Renal pelvis (tissue), 4 donors: ENCODE data around the gene MAGI2. TPM values are rescaled to one million over a fixed set of nuclear protein-coding genes. Genes with fewer than 3 reads are reported as not detected.

Experiments used
- DNase-seq: peaks from one replicate; pipeline ENCODE4 v3.0.0-alpha.2; 2013
- polyA plus RNA-seq, 3 donors: library from polyadenylated mRNA; unstranded; fragments of 120-200 nt; gene quantifications; one replicate each; pipeline ENCODE4 v1.2.1, GENCODE V29; 2013; ENCODE audit not compliant: insufficient read length in 3 of 3

The MAGI2 gene
- polyA plus RNA-seq, 3 donors = 33.9 to 41.0 (median 34.3) TPM

DNA sequence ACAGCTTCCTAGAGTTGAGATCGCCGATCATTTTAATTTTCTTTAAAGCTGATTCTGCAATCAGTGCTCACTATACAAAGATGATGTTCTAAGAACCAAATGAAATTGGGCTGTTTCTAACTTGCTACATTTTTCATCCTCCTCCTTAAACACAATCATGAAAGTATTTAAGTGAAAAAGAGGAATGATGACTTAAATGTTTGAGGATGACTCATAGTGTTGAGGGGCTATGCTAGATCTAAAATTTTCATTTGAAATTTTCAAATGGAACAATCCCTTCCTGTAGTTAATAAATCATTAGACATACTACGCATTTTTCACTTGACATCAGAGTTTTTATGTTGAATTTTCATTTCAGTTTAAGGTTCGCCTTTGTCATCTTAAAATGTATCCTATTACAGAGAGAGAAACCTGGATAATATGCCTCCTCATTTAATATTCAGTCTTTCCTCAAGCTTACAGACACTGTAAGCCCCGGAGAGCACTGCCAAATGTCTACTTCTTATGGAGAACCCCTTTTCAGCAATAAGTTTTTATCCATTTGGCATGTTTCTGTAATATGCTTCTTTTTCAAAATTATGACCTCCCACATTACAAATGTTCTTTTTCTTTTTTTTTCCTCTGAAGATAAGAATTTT is 499.6 kb downstream of the MAGI2 start:
- no peak for DNase-seq

GRCh38 chr7:78953090-78953489 is 500.4 kb downstream of the MAGI2 start:
- no peak for DNase-seq

DNA sequence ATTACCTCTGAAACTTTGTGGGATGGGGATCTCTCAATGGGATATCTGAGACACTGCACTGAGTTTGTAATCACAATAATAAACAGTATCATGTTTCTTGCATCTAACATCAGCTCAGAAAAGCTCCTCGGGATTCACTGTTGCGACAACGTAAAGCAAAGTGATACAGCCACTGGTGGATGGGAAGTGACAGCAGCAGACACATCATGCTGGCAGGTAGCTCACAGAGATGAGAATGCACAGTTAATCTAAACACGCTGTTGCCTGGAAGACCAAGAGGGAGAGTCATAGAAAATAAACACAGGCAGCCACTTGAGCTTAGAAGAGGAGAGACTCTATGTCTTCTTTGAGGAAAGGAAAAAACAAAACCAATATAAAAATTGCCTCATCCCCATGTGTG is 513.8 kb downstream of the MAGI2 start:
- DNase-seq = no peak

GRCh38 chr7:78924581-78924980 is 528.9 kb downstream of the MAGI2 start:
- no peak for DNase-seq

- no peak for DNase-seq
Observed at GRCh38 chr7:78912781-78913180, 540.7 kb downstream of the MAGI2 start.

GRCh38 chr7:78906735-78907134 is 546.7 kb downstream of the MAGI2 start:
- no peak for DNase-seq

- no peak for DNase-seq
Observed at GRCh38 chr7:78905436-78905835, 548.0 kb downstream of the MAGI2 start.

- DNase-seq = no peak
Observed at GRCh38 chr7:78904983-78905382, 548.5 kb downstream of the MAGI2 start.

DNA sequence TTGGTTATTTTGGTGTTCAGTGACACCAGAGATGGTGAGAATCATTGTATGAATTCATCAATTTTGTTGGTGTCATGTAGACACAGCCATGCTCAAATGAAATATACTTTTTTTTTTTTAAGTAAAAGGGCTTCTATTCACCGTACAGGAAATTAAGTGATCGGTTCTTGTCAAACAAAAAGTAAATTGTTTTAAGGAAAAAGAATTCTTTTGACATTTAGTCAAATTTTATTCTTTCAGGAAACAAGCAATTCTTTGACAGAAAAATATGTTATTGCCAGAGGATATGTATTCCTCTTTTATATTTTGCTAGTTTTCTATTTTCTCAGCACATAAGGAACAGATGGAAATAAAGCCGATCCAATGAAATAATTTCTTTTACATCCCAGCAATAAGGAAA is 551.9 kb downstream of the MAGI2 start:
- DNase-seq = no peak

DNA sequence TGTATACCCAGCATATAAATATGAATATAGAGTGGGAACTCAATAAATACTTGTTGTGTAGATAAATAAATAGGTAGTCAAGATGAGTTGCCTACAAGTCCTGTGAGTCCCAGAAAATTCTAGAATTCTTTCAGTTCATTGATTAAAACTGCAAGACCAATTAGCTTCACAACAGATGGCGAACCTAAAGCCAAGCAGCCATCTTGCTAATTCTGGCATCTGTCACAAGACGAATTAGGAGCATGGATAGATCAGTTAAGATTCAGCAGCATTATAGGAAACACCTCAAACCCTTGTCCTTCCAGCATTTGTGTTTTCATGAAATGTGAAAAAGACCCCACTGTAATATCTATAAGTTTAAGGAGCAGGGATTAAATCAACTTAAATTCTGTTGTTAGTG is 552.7 kb downstream of the MAGI2 start:
- no peak for DNase-seq

GRCh38 chr7:78895393-78895792 is 558.1 kb downstream of the MAGI2 start:
- DNase-seq = no peak

DNA sequence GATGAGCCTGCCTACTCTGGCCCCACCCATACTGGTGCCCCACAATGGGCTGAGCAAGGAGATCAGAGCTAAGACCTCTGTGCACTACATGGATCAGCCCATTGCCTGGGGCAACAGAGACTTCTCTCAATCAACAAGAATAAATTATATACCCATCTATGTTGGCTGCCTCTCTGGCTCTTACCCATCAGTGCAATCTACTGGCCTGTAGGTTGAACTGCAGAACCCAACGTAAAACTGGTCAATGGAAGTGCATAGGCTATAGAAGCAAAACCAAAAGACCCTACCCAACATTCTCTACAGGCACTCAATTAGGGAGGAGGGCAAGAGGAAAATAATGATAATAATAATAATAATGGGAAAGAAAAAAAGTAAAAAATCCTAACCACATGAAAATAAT is 574.3 kb downstream of the MAGI2 start:
- DNase-seq = no peak

DNA sequence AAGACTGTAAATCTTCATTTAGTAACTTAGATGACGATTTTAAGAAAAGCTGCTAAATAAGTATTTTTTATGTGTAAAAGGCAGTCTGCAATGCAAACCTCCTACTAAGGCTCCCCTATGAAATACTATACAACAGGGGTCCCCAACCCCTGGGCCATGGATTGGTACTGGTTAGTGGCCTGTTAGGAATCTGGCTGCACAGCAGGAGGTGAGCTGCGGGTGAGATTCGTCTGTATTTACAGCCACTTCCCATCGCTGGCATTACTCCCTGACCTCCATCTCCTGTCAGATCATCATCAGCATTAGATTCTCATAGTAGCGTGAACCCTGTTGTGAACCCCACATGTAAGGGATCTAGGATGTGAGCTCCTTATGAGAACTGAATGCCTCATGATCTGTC is 580.4 kb downstream of the MAGI2 start:
- no peak for DNase-seq

DNA sequence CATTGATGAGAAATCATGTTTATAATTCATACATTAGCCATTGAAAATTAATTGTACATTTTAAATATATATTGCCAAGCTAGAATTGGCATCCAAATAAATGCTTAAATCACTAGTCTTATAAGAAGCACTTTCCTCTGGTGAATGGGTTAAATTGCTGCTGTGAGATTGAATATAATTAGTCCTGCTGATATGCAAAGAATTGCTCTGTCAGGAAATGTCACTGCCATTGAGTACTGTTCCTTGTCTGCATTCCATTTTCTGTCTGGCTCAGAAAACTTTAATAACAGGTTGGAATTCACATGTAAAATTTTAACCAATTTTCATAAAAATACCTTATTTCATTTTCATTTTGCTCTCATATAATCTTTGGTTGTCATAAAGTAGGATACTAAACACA is 589.1 kb downstream of the MAGI2 start:
- DNase-seq = no peak

- peak; percentile 7 for DNase-seq
Observed at GRCh38 chr7:78863281-78863680, 590.2 kb downstream of the MAGI2 start.

GRCh38 chr7:78862411-78862900 is 591.0 kb downstream of the MAGI2 start:
- no peak for DNase-seq

GRCh38 chr7:78852951-78853350 is 600.5 kb downstream of the MAGI2 start:
- DNase-seq = no peak

DNA sequence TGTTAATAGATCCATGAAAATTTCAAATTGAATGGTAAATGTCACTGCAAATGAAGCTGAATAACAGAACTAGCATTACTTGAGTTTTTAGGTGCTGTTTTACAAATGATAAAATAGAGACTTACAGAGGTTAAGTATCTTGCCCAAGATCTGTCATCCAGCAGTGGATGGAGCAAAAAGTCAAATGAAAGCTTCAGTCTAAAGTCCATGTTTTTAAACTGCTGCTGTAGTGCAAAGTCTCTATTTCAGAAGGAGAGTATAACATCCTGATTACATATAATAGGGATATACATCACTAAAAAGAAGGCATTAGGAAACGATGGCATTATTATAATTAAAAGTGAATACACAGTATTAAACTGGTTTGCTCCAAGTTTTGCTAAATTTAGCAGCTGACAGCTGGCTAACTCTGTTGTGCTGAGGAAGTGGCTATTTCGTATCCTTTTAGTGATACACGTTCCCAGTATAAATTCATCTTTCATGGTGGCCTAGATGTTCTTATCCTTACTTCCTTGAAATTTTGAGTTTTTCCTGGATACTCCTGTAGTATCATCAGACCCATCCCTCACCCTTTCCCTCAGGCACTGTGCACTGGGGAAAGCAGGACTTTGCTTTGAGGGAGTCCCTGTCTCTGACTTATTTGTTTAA is 603.2 kb downstream of the MAGI2 start:
- no peak for DNase-seq

DNA sequence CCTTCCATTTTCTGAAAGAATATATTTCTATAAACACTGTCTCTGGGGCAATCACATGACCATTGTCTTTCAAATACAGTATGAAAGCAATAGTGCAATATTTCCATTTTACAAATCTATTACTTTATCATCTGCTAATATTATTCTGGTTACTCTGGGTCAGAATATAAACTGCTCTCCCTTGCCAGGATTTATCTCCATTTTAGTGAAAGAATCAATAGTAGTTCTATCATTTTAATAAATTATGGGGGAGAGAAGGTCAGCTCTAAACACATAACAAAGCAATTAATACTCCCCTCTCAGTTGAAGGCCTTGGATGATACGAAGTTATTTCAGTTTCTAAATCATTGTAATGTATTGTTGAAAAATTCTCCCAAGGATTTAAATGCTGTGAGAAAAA is 608.3 kb downstream of the MAGI2 start:
- DNase-seq = no peak

DNA sequence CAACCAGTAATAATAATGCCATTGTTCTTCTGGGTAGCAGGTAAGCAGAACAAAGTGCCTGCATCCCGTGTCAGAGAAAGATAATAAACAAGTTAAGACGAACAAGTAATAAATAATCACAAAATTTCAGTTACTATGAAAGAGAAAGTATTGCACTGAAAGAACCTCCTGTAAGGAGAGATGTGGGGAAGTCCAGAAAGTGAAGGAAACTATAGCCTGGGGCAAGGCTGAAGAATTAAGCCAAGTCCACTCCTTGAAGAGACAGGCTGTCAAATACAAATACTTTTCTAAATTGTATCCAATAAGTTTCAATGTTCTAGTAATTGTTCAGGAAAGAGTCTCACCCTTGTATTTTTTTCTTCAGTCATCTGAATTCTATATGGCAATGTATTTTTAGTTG is 611.4 kb downstream of the MAGI2 start:
- no peak for DNase-seq

DNA sequence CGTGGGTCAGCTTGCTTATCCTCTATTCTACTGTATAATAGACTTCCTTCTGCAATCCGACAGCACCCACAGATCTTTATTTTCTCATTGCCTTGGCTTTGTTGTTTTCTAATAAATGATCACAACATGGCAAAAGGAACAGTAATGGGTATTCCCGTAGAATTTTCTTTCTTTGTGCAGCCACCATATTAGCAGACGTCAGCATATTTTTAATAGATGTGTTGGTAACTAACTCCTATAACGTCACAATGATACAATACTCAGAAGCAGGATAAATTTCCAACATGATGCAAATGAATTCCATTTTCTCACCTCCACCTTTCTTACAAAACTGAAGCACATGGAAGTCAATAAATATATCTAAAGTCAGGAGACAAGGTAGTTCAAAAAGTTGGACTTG is 617.6 kb downstream of the MAGI2 start:
- no peak for DNase-seq

- no peak for DNase-seq
Observed at GRCh38 chr7:78828317-78828716, 625.1 kb downstream of the MAGI2 start.

GRCh38 chr7:78803501-78804127 is 649.9 kb downstream of the MAGI2 start:
- no peak for DNase-seq
